Suprapubic skin (tissue), 4 donors: ENCODE data around the gene NCF4. TPM values are rescaled to one million over a fixed set of nuclear protein-coding genes. Genes with fewer than 3 reads are reported as not detected.

Source experiments
- DNase-seq, 2 donors: peaks; one replicate each; pipeline ENCODE4 v3.0.0-alpha.2; 2019; ENCODE audit warnings: low spot score in 2 of 2
- H3K27ac ChIP-seq: fragments of 200-600 bp; sonication (generic); one replicate; pipeline ENCODE4 v1.5.1; 2019
- H3K27me3 ChIP-seq: fragments of 200-600 bp; sonication (generic); one replicate; pipeline ENCODE4 v1.5.1; 2019
- H3K36me3 ChIP-seq: fragments of 200-600 bp; sonication (generic); one replicate; pipeline ENCODE4 v1.5.1; 2019
- H3K4me1 ChIP-seq: fragments of 200-600 bp; sonication (generic); one replicate; pipeline ENCODE4 v1.5.1; 2019
- H3K4me3 ChIP-seq: fragments of 200-600 bp; sonication (generic); one replicate; pipeline ENCODE4 v1.5.1; 2019; ENCODE audit warnings: mild to moderate bottlenecking
- H3K9me3 ChIP-seq: fragments of 200-600 bp; sonication (generic); one replicate; pipeline ENCODE4 v1.5.1; 2019
- CTCF ChIP-seq, 2 donors: fragments of 200-600 bp in 1 of 2; fragments of 450-650 bp in 1 of 2; sonication (generic) in 1 of 2; IDR thresholded peaks; one replicate each; pipeline ENCODE4 v1.5.1; 2016 to 2019; ENCODE audit warnings: antibody characterized with exemption in 2 of 2, mild to moderate bottlenecking in 1 of 2, moderate library complexity in 1 of 2
- EP300 ChIP-seq: sonication (generic); formaldehyde crosslinking; IDR thresholded peaks from one replicate; pipeline ENCODE4 v1.6.1; 2017; ENCODE audit warnings: antibody characterized with exemption
- POLR2A ChIP-seq, 2 donors: fragments of 450-650 bp; IDR thresholded peaks; one replicate each; pipeline ENCODE4 v1.6.1; 2017; ENCODE audit warnings: antibody characterized with exemption in 2 of 2, mild to moderate bottlenecking in 2 of 2, moderate library complexity in 2 of 2
- POLR2AphosphoS5 ChIP-seq, 3 donors: sonication (generic); formaldehyde crosslinking; IDR thresholded peaks; one replicate each; pipeline ENCODE4 v1.6.1; 2017; ENCODE audit warnings: antibody characterized with exemption in 3 of 3
- WGBS: methylation state at CpG from one replicate; pipeline ENCODE4 v1.1.5; 2018; 5-methylcytosine and 5-hydroxymethylcytosine counted together
- total RNA-seq, 4 donors: library from RNA; depleted of rRNA; stranded (reverse); fragments of >200 nt; gene quantifications; one replicate each; pipeline ENCODE4 v1.1.0, GENCODE V29; 2016

NCF4 gene
- total RNA-seq, 4 donors from 2014 or later = 1.1 to 4.5 (median 3.1) TPM

- Histone ChIP-seq H3K36me3 (no peaks in the 10 kb centered on the region), H3K4me3 (no peak overlapping the region), H3K9me3 (no peaks in the 10 kb centered on the region), H3K27ac (no peak overlapping the region), H3K4me1 (peaks cover 30% of the 10 kb centered on the region), H3K27me3 (peaks cover 2% of the 10 kb centered on the region)
- TF ChIP-seq POLR2AphosphoS5 (IDR thresholded peaks at IDR 0.05) = no peak
- WGBS = 88% methylated on average over 2 of the region's 2 CpGs
- DNase-seq = no peak
Observed at GRCh38 chr22:36860438-36860820, 377 bp upstream of the NCF4 start.

- H3K4me3 ChIP-seq = no peak overlapping the region
- DNase-seq = no peak
- H3K36me3 ChIP-seq = no peaks in the 10 kb centered on the region
- 77% methylated on average over 24 of the region's 26 CpGs for WGBS
- TF ChIP-seq CTCF (IDR thresholded peaks at IDR 0.05) = no peak
- no peak for TF ChIP-seq POLR2AphosphoS5 (IDR thresholded peaks at IDR 0.05)
- no peak for TF ChIP-seq EP300
- no peak for TF ChIP-seq POLR2A (IDR thresholded peaks at IDR 0.05)
- H3K27me3 ChIP-seq = peaks cover 6% of the 10 kb centered on the region
- H3K4me1 ChIP-seq = peaks cover 19% of the 10 kb centered on the region
- no peaks in the 10 kb centered on the region for H3K9me3 ChIP-seq
- no peak overlapping the region for H3K27ac ChIP-seq
Observed at GRCh38 chr22:36862251-36863242, 1.7 kb downstream of the NCF4 start.

GRCh38 chr22:36863281-36863680 lies 2.5 kb downstream of the NCF4 start:
- H3K9me3 ChIP-seq = no peaks in the 10 kb centered on the region
- no peak for DNase-seq
- WGBS = 73% methylated on average over 9 of the region's 11 CpGs
- H3K27ac ChIP-seq = no peak overlapping the region
- peaks cover 19% of the 10 kb centered on the region for H3K4me1 ChIP-seq
- TF ChIP-seq POLR2AphosphoS5 (IDR thresholded peaks at IDR 0.05) = no peak
- TF ChIP-seq EP300 = no peak
- TF ChIP-seq CTCF (IDR thresholded peaks at IDR 0.05) = no peak
- TF ChIP-seq POLR2A (IDR thresholded peaks at IDR 0.05) = no peak
- no peaks in the 10 kb centered on the region for H3K36me3 ChIP-seq
- H3K27me3 ChIP-seq = peaks cover 6% of the 10 kb centered on the region
- no peak overlapping the region for H3K4me3 ChIP-seq

- DNase-seq = no peak
- H3K27ac ChIP-seq = no peak overlapping the region
- TF ChIP-seq POLR2AphosphoS5 (IDR thresholded peaks at IDR 0.05) = no peak
- no peak for TF ChIP-seq POLR2A (IDR thresholded peaks at IDR 0.05)
- no peak for TF ChIP-seq EP300
- no peak for TF ChIP-seq CTCF (IDR thresholded peaks at IDR 0.05)
- no peaks in the 10 kb centered on the region for H3K9me3 ChIP-seq
- H3K27me3 ChIP-seq = peaks cover 6% of the 10 kb centered on the region
- no peaks in the 10 kb centered on the region for H3K36me3 ChIP-seq
- H3K4me1 ChIP-seq = peaks cover 19% of the 10 kb centered on the region
- WGBS = 90% methylated on average over 6 of the region's 6 CpGs
- H3K4me3 ChIP-seq = no peak overlapping the region
Observed at GRCh38 chr22:36863979-36864378, 3.2 kb downstream of the NCF4 start.

- Histone ChIP-seq H3K4me1 (peaks cover 12% of the 10 kb centered on the region), H3K4me3 (no peak overlapping the region), H3K27ac (no peak overlapping the region), H3K27me3 (peaks cover 6% of the 10 kb centered on the region), H3K9me3 (no peaks in the 10 kb centered on the region), H3K36me3 (no peaks in the 10 kb centered on the region)
- TF ChIP-seq EP300 (no peak), POLR2AphosphoS5 (IDR thresholded peaks at IDR 0.05) (no peak), POLR2A (IDR thresholded peaks at IDR 0.05) (no peak), CTCF (IDR thresholded peaks at IDR 0.05) (no peak)
- DNase-seq = no peak
- 74% methylated on average over 14 of the region's 14 CpGs for WGBS
Observed at GRCh38 chr22:36864454-36865215, 3.8 kb downstream of the NCF4 start.
